Astrocyte (in vitro differentiated cells and primary cell): ENCODE measurements around the gene ANKRD61. TPM values are rescaled to one million over a fixed set of nuclear protein-coding genes. Genes with fewer than 3 reads are reported as not detected.

Experiments
- DNase-seq: peaks from one replicate; pipeline ENCODE4 v3.0.0-alpha.2; 2010; ENCODE audit warnings: low read depth
- FAIRE-seq: peaks from 2 replicates; lab custom pipeline; 2011; peaks lifted over from hg19 to GRCh38; lab: Jason Lieb, UNC
- H2AFZ ChIP-seq: 2 replicates; pipeline ENCODE4 v1.6.0; 2012; ENCODE audit warnings: low read depth, low read length, inconsistent platforms
- H3K27ac ChIP-seq: 2 replicates; pipeline ENCODE4 v1.5.1; 2011; ENCODE audit warnings: low read depth, low read length, inconsistent platforms
- H3K27me3 ChIP-seq: 2 replicates; pipeline ENCODE4 v1.6.0; 2011; ENCODE audit warnings: low read length, inconsistent platforms; ENCODE audit not compliant: insufficient read depth
- H3K36me3 ChIP-seq: 2 replicates; pipeline ENCODE4 v1.5.1; 2011; ENCODE audit warnings: low read length, inconsistent platforms; ENCODE audit not compliant: insufficient read depth
- H3K4me1 ChIP-seq: 2 replicates; pipeline ENCODE4 v1.5.1; 2011; ENCODE audit warnings: low read length, inconsistent platforms; ENCODE audit not compliant: insufficient read depth
- H3K4me2 ChIP-seq: 2 replicates; pipeline ENCODE4 v1.6.0; 2012; ENCODE audit warnings: low read length, inconsistent platforms
- H3K4me3 ChIP-seq: 2 replicates; pipeline ENCODE4 v1.5.1; 2011; ENCODE audit warnings: low read depth, mild to moderate bottlenecking, low read length, inconsistent platforms; ENCODE audit not compliant: insufficient read depth
- H3K79me2 ChIP-seq: 2 replicates; pipeline ENCODE4 v1.6.0; 2012; ENCODE audit warnings: mild to moderate bottlenecking, low read length, inconsistent platforms; ENCODE audit not compliant: insufficient read depth
- H3K9ac ChIP-seq: 2 replicates; pipeline ENCODE4 v1.6.0; 2012; ENCODE audit warnings: mild to moderate bottlenecking, low read length, inconsistent platforms
- H3K9me3 ChIP-seq: 2 replicates; pipeline ENCODE4 v1.5.1; 2012; ENCODE audit warnings: low read depth, mild to moderate bottlenecking, low read length, inconsistent platforms; ENCODE audit not compliant: insufficient read depth
- H4K20me1 ChIP-seq: 2 replicates; pipeline ENCODE4 v1.6.0; 2012; ENCODE audit warnings: low read length, inconsistent platforms; ENCODE audit not compliant: insufficient read depth
- H3K27ac Mint-ChIP-seq: one replicate; pipeline ENCODE4 v1.8.0; 2021; ENCODE audit warnings: mild to moderate bottlenecking, mixed read lengths; ENCODE audit not compliant: unreplicated experiment
- H3K27me3 Mint-ChIP-seq: one replicate; pipeline ENCODE4 v1.8.0; 2021; ENCODE audit warnings: low read depth, mixed read lengths; ENCODE audit not compliant: unreplicated experiment
- H3K36me3 Mint-ChIP-seq: one replicate; pipeline ENCODE4 v1.8.0; 2021; ENCODE audit warnings: low read depth, mixed read lengths; ENCODE audit not compliant: unreplicated experiment
- H3K4me1 Mint-ChIP-seq: one replicate; pipeline ENCODE4 v1.8.0; 2021; ENCODE audit warnings: low read depth, mixed read lengths; ENCODE audit not compliant: unreplicated experiment
- H3K4me3 Mint-ChIP-seq: one replicate; pipeline ENCODE4 v1.8.0; 2021; ENCODE audit warnings: mild to moderate bottlenecking, moderate library complexity, mixed read lengths; ENCODE audit not compliant: unreplicated experiment
- H3K9me3 Mint-ChIP-seq: one replicate; pipeline ENCODE4 v1.8.0; 2021; ENCODE audit warnings: mild to moderate bottlenecking, mixed read lengths; ENCODE audit not compliant: unreplicated experiment
- EZH2 ChIP-seq: IDR thresholded peaks from 2 replicates; pipeline ENCODE4 v1.6.1; 2012; ENCODE audit warnings: mild to moderate bottlenecking, low read length, inconsistent platforms; ENCODE audit not compliant: insufficient read depth
- total RNA-seq: library from RNA; stranded (reverse); gene quantifications from 2 replicates; pipeline ENCODE4 v1.2.1, GENCODE V29; 2021
- TF ChIP-seq, protein P1 (sequence below): IDR thresholded peaks from 2 replicates; pipeline ENCODE4 v1.5.1; 2011; ENCODE audit warnings: low read depth, mild to moderate bottlenecking, inconsistent platforms, low read length, moderate library complexity; ENCODE audit not compliant: insufficient read depth

The ANKRD61 gene
- total RNA-seq, 1 donor from 2014 or later = 0.18 TPM

- Histone ChIP-seq H3K4me1 (peaks cover 6% of the 10 kb centered on the region), H3K9ac (no peak overlapping the region), H4K20me1 (peaks cover 4% of the 10 kb centered on the region), H3K4me3 (no peak overlapping the region), H3K27ac (no peak overlapping the region), H3K4me2 (no peak overlapping the region), H3K79me2 (peaks cover 31% of the 10 kb centered on the region), H2AFZ (no peak overlapping the region), H3K9me3 (no peaks in the 10 kb centered on the region), H3K36me3 (peaks cover 18% of the 10 kb centered on the region), H3K27me3 (no peaks in the 10 kb centered on the region)
- TF ChIP-seq, protein P1, sequence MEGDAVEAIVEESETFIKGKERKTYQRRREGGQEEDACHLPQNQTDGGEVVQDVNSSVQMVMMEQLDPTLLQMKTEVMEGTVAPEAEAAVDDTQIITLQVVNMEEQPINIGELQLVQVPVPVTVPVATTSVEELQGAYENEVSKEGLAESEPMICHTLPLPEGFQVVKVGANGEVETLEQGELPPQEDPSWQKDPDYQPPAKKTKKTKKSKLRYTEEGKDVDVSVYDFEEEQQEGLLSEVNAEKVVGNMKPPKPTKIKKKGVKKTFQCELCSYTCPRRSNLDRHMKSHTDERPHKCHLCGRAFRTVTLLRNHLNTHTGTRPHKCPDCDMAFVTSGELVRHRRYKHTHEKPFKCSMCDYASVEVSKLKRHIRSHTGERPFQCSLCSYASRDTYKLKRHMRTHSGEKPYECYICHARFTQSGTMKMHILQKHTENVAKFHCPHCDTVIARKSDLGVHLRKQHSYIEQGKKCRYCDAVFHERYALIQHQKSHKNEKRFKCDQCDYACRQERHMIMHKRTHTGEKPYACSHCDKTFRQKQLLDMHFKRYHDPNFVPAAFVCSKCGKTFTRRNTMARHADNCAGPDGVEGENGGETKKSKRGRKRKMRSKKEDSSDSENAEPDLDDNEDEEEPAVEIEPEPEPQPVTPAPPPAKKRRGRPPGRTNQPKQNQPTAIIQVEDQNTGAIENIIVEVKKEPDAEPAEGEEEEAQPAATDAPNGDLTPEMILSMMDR = no peak
- no peak for TF ChIP-seq EZH2
- peak; percentile 65 for DNase-seq
- Mint-ChIP-seq H3K4me3 (no peak overlapping the region), H3K27me3 (no peaks in the 10 kb centered on the region), H3K4me1 (peaks cover 26% of the 10 kb centered on the region), H3K9me3 (no peaks in the 10 kb centered on the region), H3K27ac (peak overlapping the region; percentile 98), H3K36me3 (peaks cover 18% of the 10 kb centered on the region)
- FAIRE-seq = no peak
Measured at GRCh38 chr7:6015917-6016652, 15.1 kb upstream of the ANKRD61 start.

- H3K4me3 ChIP-seq = no peak overlapping the region
- Mint-ChIP-seq H3K4me1 (peaks cover 21% of the 10 kb centered on the region), H3K9me3 (no peaks in the 10 kb centered on the region), H3K27me3 (no peaks in the 10 kb centered on the region), H3K4me3 (no peak overlapping the region), H3K36me3 (peaks cover 22% of the 10 kb centered on the region), H3K27ac (peak overlapping the region; percentile 98)
- no peak overlapping the region for H3K27ac ChIP-seq
- H3K4me1 ChIP-seq = peaks cover 6% of the 10 kb centered on the region
- peaks cover 4% of the 10 kb centered on the region for H4K20me1 ChIP-seq
- no peak for DNase-seq
- H3K9ac ChIP-seq = no peak overlapping the region
- TF ChIP-seq, protein P1 = no peak
- no peak for TF ChIP-seq EZH2
- no peak overlapping the region for H2AFZ ChIP-seq
- H3K4me2 ChIP-seq = no peak overlapping the region
- no peaks in the 10 kb centered on the region for H3K9me3 ChIP-seq
- peaks cover 25% of the 10 kb centered on the region for H3K79me2 ChIP-seq
- peaks cover 23% of the 10 kb centered on the region for H3K36me3 ChIP-seq
- H3K27me3 ChIP-seq = no peaks in the 10 kb centered on the region
- FAIRE-seq = no peak
Measured at GRCh38 chr7:6016653-6016966, 14.6 kb upstream of the ANKRD61 start.
